Right kidney (tissue), 1 donor: Measurements from ENCODE around the gene OSCP1.

Experiments
- DNase-seq: peaks from one replicate; pipeline ENCODE4 v3.0.0-alpha.2; 2016

The OSCP1 gene

GRCh38 chr1:36475910-36476604, 25.8 kb upstream of the OSCP1 start:
- no peak for DNase-seq

GRCh38 chr1:36475341-36475740, 25.1 kb upstream of the OSCP1 start:
- no peak for DNase-seq

- no peak for DNase-seq
Observed at GRCh38 chr1:36472656-36473055, 22.4 kb upstream of the OSCP1 start.

GRCh38 chr1:36471830-36472641, 21.8 kb upstream of the OSCP1 start:
- DNase-seq, result peak; percentile 49

GRCh38 chr1:36469163-36469562, 18.9 kb upstream of the OSCP1 start:
- DNase-seq, result no peak

DNA sequence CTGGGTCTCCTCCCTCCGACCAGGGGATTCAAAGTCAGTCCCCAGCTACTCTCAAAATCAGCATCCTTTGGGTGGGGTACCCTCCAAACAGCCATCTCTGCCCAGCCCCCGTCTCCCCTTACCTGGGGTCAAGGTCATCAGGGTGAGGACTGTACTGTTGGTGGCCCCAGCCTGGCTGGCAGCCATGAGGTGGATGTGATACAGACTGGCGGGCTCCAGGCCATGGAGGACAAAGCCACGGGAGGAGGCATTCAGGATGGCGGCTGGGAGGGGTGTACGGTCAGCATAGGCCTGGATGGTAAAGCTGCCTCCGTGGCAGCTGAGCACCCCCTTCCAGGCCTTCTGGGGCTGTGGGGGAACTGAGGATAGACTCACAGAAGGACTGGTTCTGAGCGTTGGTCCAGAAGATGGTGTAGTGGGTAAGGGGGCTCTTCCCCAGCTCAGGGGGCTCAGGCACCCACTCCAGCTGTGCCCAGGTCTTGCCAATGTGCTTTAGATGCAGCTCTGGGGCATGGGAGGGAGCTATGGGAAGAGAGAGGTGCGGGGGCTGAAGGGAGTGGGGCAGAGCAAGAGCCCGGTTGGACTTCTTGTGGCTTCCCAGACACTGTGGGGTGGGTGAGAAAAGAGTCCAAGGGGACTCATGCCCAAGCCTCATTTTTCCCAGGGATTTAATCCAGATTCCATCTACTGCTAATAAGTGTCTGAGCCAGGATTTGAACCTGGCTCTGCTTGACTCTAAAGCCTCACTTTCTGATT, 17.6 kb upstream of the OSCP1 start:
- DNase-seq, result no peak

- DNase-seq, result no peak
Observed at GRCh38 chr1:36467027-36467410, 16.8 kb upstream of the OSCP1 start.

- DNase-seq, result no peak
Observed at GRCh38 chr1:36466370-36467026, 16.2 kb upstream of the OSCP1 start.

GRCh38 chr1:36465731-36466369, 15.6 kb upstream of the OSCP1 start:
- no peak for DNase-seq

GRCh38 chr1:36464605-36465393, 14.5 kb upstream of the OSCP1 start:
- DNase-seq, result no peak

DNA sequence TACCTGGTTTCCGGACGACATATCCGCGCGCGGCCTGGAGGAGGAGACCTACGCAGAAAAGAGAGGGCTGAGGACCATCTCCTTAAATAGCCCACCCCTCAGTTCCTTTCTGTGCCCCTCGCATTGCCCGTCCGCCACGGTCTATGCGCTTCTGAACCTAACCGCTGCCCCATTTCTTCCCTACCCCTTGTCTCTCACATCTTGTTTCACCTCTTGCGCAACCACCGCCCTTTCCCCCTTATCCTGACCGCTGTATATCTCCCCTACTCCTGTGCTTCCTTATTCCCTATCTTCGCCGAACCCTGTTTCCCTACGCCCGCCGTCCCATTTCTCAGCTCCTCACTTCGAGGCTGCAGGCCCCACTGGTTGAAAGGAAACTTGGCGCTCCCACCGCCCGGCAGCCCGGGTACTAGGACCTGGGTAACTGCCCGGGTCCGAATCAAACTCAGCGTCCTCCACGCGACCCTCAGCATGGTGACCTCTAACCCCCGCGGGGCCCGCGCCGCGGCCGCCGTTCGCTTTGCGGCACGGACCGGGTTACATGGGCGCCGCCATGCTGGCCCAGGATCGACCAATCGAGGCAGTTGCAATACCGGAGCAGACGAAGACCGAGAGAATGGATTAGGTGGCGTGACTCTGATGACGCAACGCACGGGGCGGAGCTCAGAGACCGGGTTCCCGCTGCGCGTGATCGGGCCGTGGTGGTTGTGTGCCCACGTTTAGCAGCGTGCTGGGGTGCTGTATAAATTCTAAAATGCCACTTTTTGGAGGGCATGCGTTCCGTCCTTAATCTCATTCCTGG, 13.8 kb upstream of the OSCP1 start, which contains the start of gene MRPS15:
Gene MRPS15, minus strand, starts transcription at position 582 of the 802 bp plus-strand sequence. Its CDS starts 109 bp downstream, at position 473.
- DNase-seq, result peak; percentile 87

DNA sequence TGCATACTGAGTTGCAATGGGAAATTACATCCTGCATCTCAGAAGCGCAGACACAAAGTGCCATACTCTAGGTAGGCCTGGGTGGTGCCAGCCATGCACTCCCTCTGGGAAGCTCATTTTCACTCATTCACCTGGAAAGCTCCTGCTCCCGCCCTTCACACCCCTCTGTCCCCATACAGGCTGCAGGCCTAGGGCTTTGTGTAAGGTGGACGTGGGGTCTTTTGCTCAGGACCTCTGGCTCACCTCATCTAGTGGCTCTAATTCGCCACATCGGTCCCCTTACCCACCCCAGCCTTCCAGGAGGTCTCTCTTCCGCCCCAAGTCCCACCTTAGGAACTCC, 13.2 kb upstream of the OSCP1 start:
- no peak for DNase-seq

DNA sequence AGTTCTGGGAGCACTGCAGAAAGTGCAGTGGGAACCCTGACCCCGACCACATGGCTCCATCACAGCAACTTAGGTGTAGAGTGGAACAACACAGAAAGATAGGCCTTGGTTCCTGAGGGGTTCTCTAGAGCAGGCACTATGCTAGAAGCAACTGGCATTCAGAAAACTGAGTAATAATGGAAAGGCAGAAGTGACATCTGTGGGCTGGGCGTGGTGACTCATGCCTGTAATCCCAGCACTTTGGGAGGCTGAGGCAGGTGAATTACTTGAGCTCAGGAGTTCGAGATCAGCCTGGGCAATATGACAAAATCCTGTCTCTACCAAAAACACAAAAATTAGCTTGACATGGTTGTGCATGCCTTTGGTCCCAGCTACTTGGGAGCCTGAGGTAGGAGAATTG, 8.7 kb upstream of the OSCP1 start:
- DNase-seq, result no peak

DNA sequence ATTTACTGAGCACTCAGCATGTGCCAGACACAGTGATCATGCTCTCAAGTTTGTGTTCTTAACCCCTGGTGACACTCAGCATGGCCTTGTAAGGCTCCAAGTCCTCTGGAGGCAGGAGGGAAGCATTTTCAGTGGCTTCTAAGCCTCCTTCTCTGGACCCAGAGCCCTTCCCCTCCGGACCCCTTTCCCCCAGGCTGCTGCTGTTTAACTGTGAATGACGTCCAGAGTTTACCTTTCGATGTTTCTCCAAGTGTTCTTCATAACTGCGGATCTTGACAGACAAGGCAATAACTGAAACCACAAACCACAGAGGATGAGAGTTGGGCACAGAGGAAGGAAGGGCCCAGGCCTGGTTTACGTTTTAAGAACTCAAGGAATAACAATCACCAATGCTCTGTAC, 7.4 kb upstream of the OSCP1 start:
- DNase-seq, result no peak

- no peak for DNase-seq
Observed at GRCh38 chr1:36456391-36456928, 6.2 kb upstream of the OSCP1 start.

GRCh38 chr1:36455386-36455785, 5.1 kb upstream of the OSCP1 start:
- no peak for DNase-seq

- DNase-seq, result no peak
Observed at GRCh38 chr1:36453600-36454388, 3.5 kb upstream of the OSCP1 start.

DNA sequence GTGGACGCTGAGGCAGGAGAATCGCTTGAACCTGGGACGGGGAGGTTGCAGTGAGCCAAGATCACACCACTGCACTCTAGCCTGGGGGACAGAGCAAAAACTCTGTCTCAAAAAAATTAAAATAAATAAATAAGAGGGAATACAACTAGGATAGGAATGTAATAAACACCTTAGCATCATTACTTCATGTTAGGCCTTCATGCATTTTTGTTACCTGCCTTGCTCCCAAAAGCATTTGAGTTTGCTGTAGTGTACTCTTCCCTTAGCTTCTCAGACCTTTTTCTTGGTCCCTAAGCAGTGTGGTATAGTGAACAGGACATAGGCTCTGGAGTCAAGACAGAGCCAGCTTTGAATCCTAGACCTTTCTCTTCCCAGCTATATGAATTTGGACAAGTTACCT, 2.8 kb upstream of the OSCP1 start:
- DNase-seq, result no peak

GRCh38 chr1:36450919-36451305, 661 bp upstream of the OSCP1 start:
- no peak for DNase-seq
